Neural progenitor cell (in vitro differentiated cells): ENCODE measurements around the gene BDKRB2. TPM values are rescaled to one million over a fixed set of nuclear protein-coding genes. Genes with fewer than 3 reads are reported as not detected.

ENCODE experiments used
- DNase-seq: peaks from one replicate; pipeline ENCODE4 v3.0.0-alpha.2; 2016; ENCODE audit warnings: low spot score
- H2AFZ ChIP-seq: fragments of 200-600 bp; sonication (generic); replicated peaks from 2 replicates; pipeline ENCODE4 v1.6.1; 2016; ENCODE audit warnings: antibody characterized with exemption
- H3F3A ChIP-seq: fragments of 200-600 bp; sonication (generic); 2 replicates; pipeline ENCODE4 v1.6.1; 2016; ENCODE audit warnings: antibody characterized with exemption, low read depth
- H3K27ac ChIP-seq: fragments of 200-600 bp; sonication (generic); 2 replicates; pipeline ENCODE4 v1.5.1; 2016; ENCODE audit warnings: mild to moderate bottlenecking
- H3K27me3 ChIP-seq: fragments of 200-600 bp; sonication (generic); 2 replicates; pipeline ENCODE4 v1.6.1; 2016; ENCODE audit warnings: mild to moderate bottlenecking, moderate library complexity
- H3K36me3 ChIP-seq: fragments of 200-600 bp; sonication (generic); 2 replicates; pipeline ENCODE4 v1.5.1; 2016
- H3K4me1 ChIP-seq: fragments of 200-600 bp; sonication (generic); 2 replicates; pipeline ENCODE4 v1.6.1; 2016; ENCODE audit warnings: mixed run types
- H3K4me2 ChIP-seq: fragments of 200-600 bp; sonication (generic); 2 replicates; pipeline ENCODE4 v1.6.1; 2016
- H3K4me3 ChIP-seq: fragments of 200-600 bp; sonication (generic); 2 replicates; pipeline ENCODE4 v1.5.1; 2016
- H3K79me2 ChIP-seq: fragments of 200-600 bp; sonication (generic); 2 replicates; pipeline ENCODE4 v1.6.1; 2016; ENCODE audit warnings: low read depth
- H3K9ac ChIP-seq: fragments of 200-600 bp; sonication (generic); 2 replicates; pipeline ENCODE4 v1.6.1; 2016
- H3K9me3 ChIP-seq: fragments of 200-600 bp; sonication (generic); 2 replicates; pipeline ENCODE4 v1.5.1; 2016; ENCODE audit warnings: low read depth
- H4K20me1 ChIP-seq: fragments of 200-600 bp; sonication (generic); 2 replicates; pipeline ENCODE4 v1.6.1; 2016; ENCODE audit warnings: low read depth
- H3K27ac Mint-ChIP-seq: 3 replicates; pipeline ENCODE4 v1.8.0; 2021; ENCODE audit warnings: mixed read lengths
- H3K27me3 Mint-ChIP-seq: 2 replicates; pipeline ENCODE4 v1.8.0; 2022; ENCODE audit warnings: low read depth, mild to moderate bottlenecking, inconsistent platforms, moderate library complexity, mixed read lengths; ENCODE audit not compliant: insufficient read depth
- H3K36me3 Mint-ChIP-seq: 3 replicates; pipeline ENCODE4 v1.8.0; 2021; ENCODE audit warnings: mixed read lengths
- H3K4me1 Mint-ChIP-seq: 3 replicates; pipeline ENCODE4 v1.8.0; 2021; ENCODE audit warnings: mixed read lengths
- H3K4me3 Mint-ChIP-seq: 3 replicates; pipeline ENCODE4 v1.8.0; 2021; ENCODE audit warnings: mild to moderate bottlenecking, moderate library complexity, mixed read lengths
- H3K9me3 Mint-ChIP-seq: 3 replicates; pipeline ENCODE4 v1.8.0; 2020; ENCODE audit warnings: mixed read lengths
- EZH2 ChIP-seq: fragments of 200-600 bp; sonication (generic); IDR thresholded peaks from 2 replicates; pipeline ENCODE4 v1.6.1; 2017; ENCODE audit warnings: antibody characterized with exemption, mild to moderate bottlenecking, moderate library complexity
- EZH2phosphoT487 ChIP-seq: fragments of 200-600 bp; sonication (generic); IDR thresholded peaks from 2 replicates; pipeline ENCODE4 v1.6.1; 2017; ENCODE audit warnings: antibody characterized with exemption
- total RNA-seq: library from RNA; depleted of rRNA; stranded (reverse); fragments of >200 nt; gene quantifications from 2 replicates; pipeline ENCODE4 v1.2.3, GENCODE V29; 2015; ENCODE audit warnings: low replicate concordance
- TF ChIP-seq, protein P1 (sequence below): fragments of 200-600 bp; sonication (generic); IDR thresholded peaks from 2 replicates; pipeline ENCODE4 v1.5.1; 2017; ENCODE audit warnings: antibody characterized with exemption, mild to moderate bottlenecking

BDKRB2 gene
- total RNA-seq, 1 donor from 2014 or later: 0.37 TPM

- H3K79me2 ChIP-seq: no peaks in the 10 kb centered on the region
Measured at GRCh38 chr14:96177766-96178375, 26.8 kb upstream of the BDKRB2 start.

GRCh38 chr14:96178461-96179321, 25.9 kb upstream of the BDKRB2 start:
- Mint-ChIP-seq H3K9me3 (no peaks in the 10 kb centered on the region), H3K4me3 (no peak overlapping the region), H3K36me3 (no peaks in the 10 kb centered on the region), H3K27me3 (peaks cover 2% of the 10 kb centered on the region), H3K27ac (no peak overlapping the region), H3K4me1 (peaks cover 10% of the 10 kb centered on the region)
- no peak for DNase-seq
- TF ChIP-seq, protein P1, sequence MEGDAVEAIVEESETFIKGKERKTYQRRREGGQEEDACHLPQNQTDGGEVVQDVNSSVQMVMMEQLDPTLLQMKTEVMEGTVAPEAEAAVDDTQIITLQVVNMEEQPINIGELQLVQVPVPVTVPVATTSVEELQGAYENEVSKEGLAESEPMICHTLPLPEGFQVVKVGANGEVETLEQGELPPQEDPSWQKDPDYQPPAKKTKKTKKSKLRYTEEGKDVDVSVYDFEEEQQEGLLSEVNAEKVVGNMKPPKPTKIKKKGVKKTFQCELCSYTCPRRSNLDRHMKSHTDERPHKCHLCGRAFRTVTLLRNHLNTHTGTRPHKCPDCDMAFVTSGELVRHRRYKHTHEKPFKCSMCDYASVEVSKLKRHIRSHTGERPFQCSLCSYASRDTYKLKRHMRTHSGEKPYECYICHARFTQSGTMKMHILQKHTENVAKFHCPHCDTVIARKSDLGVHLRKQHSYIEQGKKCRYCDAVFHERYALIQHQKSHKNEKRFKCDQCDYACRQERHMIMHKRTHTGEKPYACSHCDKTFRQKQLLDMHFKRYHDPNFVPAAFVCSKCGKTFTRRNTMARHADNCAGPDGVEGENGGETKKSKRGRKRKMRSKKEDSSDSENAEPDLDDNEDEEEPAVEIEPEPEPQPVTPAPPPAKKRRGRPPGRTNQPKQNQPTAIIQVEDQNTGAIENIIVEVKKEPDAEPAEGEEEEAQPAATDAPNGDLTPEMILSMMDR: no peak
- no peak for TF ChIP-seq EZH2
- no peak for TF ChIP-seq EZH2phosphoT487
- Histone ChIP-seq H4K20me1 (no peaks in the 10 kb centered on the region), H2AFZ (no peak overlapping the region), H3K9ac (no peak overlapping the region), H3K4me3 (no peak overlapping the region), H3K27ac (no peak overlapping the region), H3K36me3 (no peaks in the 10 kb centered on the region), H3K79me2 (no peaks in the 10 kb centered on the region), H3K27me3 (no peaks in the 10 kb centered on the region), H3K9me3 (no peaks in the 10 kb centered on the region), H3K4me2 (no peak overlapping the region), H3K4me1 (no peaks in the 10 kb centered on the region), H3F3A (no peaks in the 10 kb centered on the region)

More at GRCh38 chr14:96177766-96178375, 26.8 kb upstream of the BDKRB2 start:
- Histone ChIP-seq H3K4me1 (no peaks in the 10 kb centered on the region), H3F3A (no peaks in the 10 kb centered on the region), H3K27ac (no peak overlapping the region), H4K20me1 (no peaks in the 10 kb centered on the region), H3K9me3 (no peaks in the 10 kb centered on the region), H2AFZ (no peak overlapping the region), H3K36me3 (no peaks in the 10 kb centered on the region), H3K4me2 (no peak overlapping the region), H3K4me3 (no peak overlapping the region), H3K27me3 (no peaks in the 10 kb centered on the region), H3K9ac (no peak overlapping the region)
- no peak for DNase-seq
- H3K4me1 Mint-ChIP-seq: peaks cover 10% of the 10 kb centered on the region
- no peak overlapping the region for H3K4me3 Mint-ChIP-seq
- no peak overlapping the region for H3K27ac Mint-ChIP-seq
- peaks cover 4% of the 10 kb centered on the region for H3K27me3 Mint-ChIP-seq
- H3K36me3 Mint-ChIP-seq: no peaks in the 10 kb centered on the region
- no peaks in the 10 kb centered on the region for H3K9me3 Mint-ChIP-seq
- TF ChIP-seq EZH2 (no peak), EZH2phosphoT487 (no peak)
- TF ChIP-seq, protein P1: no peak

DNA sequence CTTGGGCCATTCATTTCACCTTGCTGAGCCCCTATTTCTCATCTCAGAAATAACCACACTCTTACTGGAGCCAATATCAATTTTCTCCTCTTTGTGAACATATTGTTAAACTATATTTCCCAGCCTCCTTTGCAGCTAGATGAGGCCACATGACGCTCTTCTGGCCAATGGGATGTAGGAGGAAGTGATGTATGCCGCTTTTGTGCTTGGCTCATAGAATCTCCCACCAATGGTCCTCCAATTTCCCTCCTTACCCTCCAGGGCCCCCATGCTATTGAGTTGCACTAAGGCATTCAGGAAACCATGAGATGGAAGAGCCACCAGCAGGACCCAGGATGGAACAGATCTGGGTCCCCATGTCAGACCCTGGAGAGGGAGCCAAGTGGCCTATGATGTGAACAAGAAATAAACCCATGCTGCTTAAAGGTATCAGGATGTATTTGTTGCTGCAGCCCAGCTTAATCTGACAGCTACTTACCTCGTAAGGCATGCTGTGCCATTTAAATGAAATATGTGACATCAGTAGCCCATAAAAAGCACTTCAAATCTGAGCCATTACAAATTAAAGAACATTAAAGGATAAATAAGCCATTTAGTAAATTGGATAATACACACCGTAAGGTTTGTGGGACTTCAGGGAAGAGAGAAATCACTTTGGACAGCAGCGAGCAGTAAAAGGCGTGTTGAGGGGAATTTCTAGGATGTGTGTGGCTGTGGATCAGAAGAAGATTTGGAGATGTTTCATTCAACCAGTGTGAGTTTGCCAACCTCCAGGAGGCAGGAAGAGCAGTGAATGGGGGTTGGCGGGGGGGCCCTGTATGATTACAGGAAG, 24.4 kb upstream of the BDKRB2 start:
- H3K4me3 Mint-ChIP-seq: no peak overlapping the region
- H3K27ac Mint-ChIP-seq: no peak overlapping the region
- no peaks in the 10 kb centered on the region for H4K20me1 ChIP-seq
- no peaks in the 10 kb centered on the region for H3K9me3 Mint-ChIP-seq
- TF ChIP-seq, protein P1: no peak
- H3K4me1 ChIP-seq: no peaks in the 10 kb centered on the region
- no peak for DNase-seq
- H3K36me3 Mint-ChIP-seq: no peaks in the 10 kb centered on the region
- H3K4me3 ChIP-seq: no peak overlapping the region
- H2AFZ ChIP-seq: no peak overlapping the region
- H3K9me3 ChIP-seq: no peaks in the 10 kb centered on the region
- peaks cover 2% of the 10 kb centered on the region for H3K27me3 Mint-ChIP-seq
- no peak overlapping the region for H3K9ac ChIP-seq
- H3F3A ChIP-seq: no peaks in the 10 kb centered on the region
- no peak overlapping the region for H3K4me2 ChIP-seq
- no peaks in the 10 kb centered on the region for H3K79me2 ChIP-seq
- H3K36me3 ChIP-seq: no peaks in the 10 kb centered on the region
- peaks cover 10% of the 10 kb centered on the region for H3K4me1 Mint-ChIP-seq
- H3K27me3 ChIP-seq: no peaks in the 10 kb centered on the region
- H3K27ac ChIP-seq: no peak overlapping the region
